CD4-positive, CD25-positive, alpha-beta regulatory T cell (primary cell): ENCODE data around the gene CPHXL. TPM values are rescaled to one million over a fixed set of nuclear protein-coding genes. Genes with fewer than 3 reads are reported as not detected.

Experiments
- ATAC-seq, 2 donors: fragments of 150-1000 bp; cut with Tn5 transposase; one replicate each; pipeline ENCODE4 v1.10.0; 2021; ENCODE audit warnings: low read depth in 2 of 2, moderate number of reproducible peaks in 2 of 2, moderate library complexity in 1 of 2
- DNase-seq, 3 donors: peaks; one replicate each; pipeline versions ENCODE4 v3.0.0 to v3.0.0-alpha.2; 2012 to 2022; ENCODE audit warnings: mixed read lengths in 1 of 3
- H3K27ac ChIP-seq: one replicate; pipeline ENCODE4 v1.7.0; 2013; ENCODE audit warnings: mild to moderate bottlenecking, low read length; ENCODE audit not compliant: insufficient read depth, poor library complexity, severe bottlenecking
- H3K27me3 ChIP-seq: one replicate; pipeline ENCODE4 v1.7.0; 2013; ENCODE audit warnings: low read length; ENCODE audit not compliant: control insufficient read depth, insufficient read depth
- H3K36me3 ChIP-seq: one replicate; pipeline ENCODE4 v1.7.0; 2013; ENCODE audit warnings: mild to moderate bottlenecking, low read length, moderate library complexity; ENCODE audit not compliant: control insufficient read depth, insufficient read depth
- H3K4me1 ChIP-seq: 2 replicates; pipeline ENCODE4 v1.7.0; 2013; ENCODE audit warnings: mild to moderate bottlenecking, low read length; ENCODE audit not compliant: insufficient read depth, control insufficient read depth, poor library complexity, severe bottlenecking
- H3K4me3 ChIP-seq: one replicate; pipeline ENCODE4 v1.7.0; 2013; ENCODE audit warnings: low read depth, mild to moderate bottlenecking, low read length, moderate library complexity
- H3K9me3 ChIP-seq, 2 experiments: 1 replicate in 1 of 2; 2 replicates in 1 of 2; pipeline ENCODE4 v1.7.0; 2013; ENCODE audit warnings: low read length in 2 of 2, mild to moderate bottlenecking in 1 of 2, moderate library complexity in 1 of 2; ENCODE audit not compliant: control insufficient read depth in 2 of 2
- H3K27ac Mint-ChIP-seq, 3 donors: one replicate each; pipeline ENCODE4 v1.8.0; 2020 to 2022; ENCODE audit warnings: mild to moderate bottlenecking in 3 of 3, mixed read lengths in 3 of 3, moderate library complexity in 2 of 3
- H3K27me3 Mint-ChIP-seq: one replicate; pipeline ENCODE4 v1.8.0; 2022; ENCODE audit warnings: mild to moderate bottlenecking, mixed read lengths
- H3K36me3 Mint-ChIP-seq: one replicate; pipeline ENCODE4 v1.8.0; 2020; ENCODE audit warnings: mixed read lengths
- H3K4me1 Mint-ChIP-seq, 4 donors: one replicate each; pipeline ENCODE4 v1.8.0; 2020 to 2022; ENCODE audit warnings: mixed read lengths in 4 of 4, mild to moderate bottlenecking in 1 of 4
- H3K4me3 Mint-ChIP-seq, 4 donors: one replicate each; pipeline ENCODE4 v1.8.0; 2020 to 2022; ENCODE audit warnings: mild to moderate bottlenecking in 4 of 4, mixed read lengths in 4 of 4, moderate library complexity in 3 of 4
- H3K9me3 Mint-ChIP-seq, 7 donors: one replicate each; pipeline ENCODE4 v1.8.0; 2020 to 2022; ENCODE audit warnings: mixed read lengths in 7 of 7, mild to moderate bottlenecking in 3 of 7, moderate library complexity in 2 of 7
- polyA plus RNA-seq, 4 donors: library from polyadenylated mRNA; unstranded; fragments of 300-500 nt; fragmentation: Illumina TruSeq; gene quantifications; one replicate each; pipeline ENCODE4 v1.2.3, GENCODE V29; 2021
- total RNA-seq: library from RNA; stranded (reverse); gene quantifications from one replicate; pipeline ENCODE4 v1.2.3, GENCODE V29; 2022

Gene CPHXL
- total RNA-seq = not detected
- not detected for polyA plus RNA-seq

- H3K27ac ChIP-seq = no peak within 1 kb of the TSS
- no peaks in the 10 kb centered on the region for H3K4me1 Mint-ChIP-seq
- no peaks in the 10 kb centered on the region for H3K9me3 ChIP-seq
- no peaks in the 10 kb centered on the region for H3K36me3 ChIP-seq
- ATAC-seq (no peak), DNase-seq (no peak)
- peaks cover 0 to 9% (median 0%) of the 10 kb centered on the region in 7 donors for H3K9me3 Mint-ChIP-seq
- peak within 1 kb of the TSS in 1 of 3 donors; percentile 9 for H3K27ac Mint-ChIP-seq
- no peak within 1 kb of the TSS for H3K4me3 ChIP-seq
- H3K4me1 ChIP-seq = no peaks in the 10 kb centered on the region
- H3K36me3 Mint-ChIP-seq = no peaks in the 10 kb centered on the region
- H3K27me3 ChIP-seq = no peaks in the 10 kb centered on the region
- H3K27me3 Mint-ChIP-seq = no peaks in the 10 kb centered on the region
- H3K4me3 Mint-ChIP-seq = no peak within 1 kb of the TSS
Observed at GRCh38 chr16:75726390-75726789, at the start of gene CPHXL. Gene CPHXL, minus strand, starts transcription at chr16:75726490. Its CDS starts 48 bp downstream, at chr16:75726442.

DNA sequence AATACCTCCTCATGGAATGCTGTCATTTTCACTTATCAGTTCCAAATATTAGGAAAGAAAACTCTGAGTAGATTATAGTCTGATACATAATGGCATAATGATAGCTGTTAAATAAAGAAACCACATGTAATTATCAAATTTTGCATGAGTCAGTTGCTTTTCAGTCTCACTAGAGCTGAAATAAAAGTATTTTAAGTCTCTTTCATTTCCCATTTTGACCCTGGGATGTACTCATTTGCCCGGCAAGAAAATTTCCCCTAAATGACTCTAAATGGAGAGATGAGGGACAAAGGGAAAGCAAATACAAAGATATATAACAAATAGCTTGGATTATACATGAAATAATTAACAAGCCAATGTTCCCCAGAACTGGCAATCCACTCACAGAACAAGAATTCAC is 47.9 kb upstream of the CPHXL start:
- Mint-ChIP-seq H3K36me3 (no peaks in the 10 kb centered on the region), H3K9me3 (no peaks in the 10 kb centered on the region), H3K4me3 (no peak overlapping the region), H3K4me1 (no peaks in the 10 kb centered on the region), H3K27ac (no peak overlapping the region), H3K27me3 (peaks cover 64% of the 10 kb centered on the region)
- H3K4me3 ChIP-seq = no peak overlapping the region
- no peak for DNase-seq
- ATAC-seq = no peak
- peaks cover 22% of the 10 kb centered on the region for H3K27me3 ChIP-seq
- peaks cover 0 to 6% of the 10 kb centered on the region in 2 experiments for H3K9me3 ChIP-seq
- H3K27ac ChIP-seq = no peak overlapping the region
- no peaks in the 10 kb centered on the region for H3K36me3 ChIP-seq
- no peaks in the 10 kb centered on the region for H3K4me1 ChIP-seq

GRCh38 chr16:75770051-75770450 is 43.8 kb upstream of the CPHXL start:
- H3K36me3 Mint-ChIP-seq = no peaks in the 10 kb centered on the region
- no peaks in the 10 kb centered on the region for H3K4me1 ChIP-seq
- peaks cover 0 to 6% of the 10 kb centered on the region in 2 experiments for H3K9me3 ChIP-seq
- H3K27me3 Mint-ChIP-seq = peaks cover 48% of the 10 kb centered on the region
- no peak overlapping the region for H3K4me3 Mint-ChIP-seq
- no peak overlapping the region for H3K27ac Mint-ChIP-seq
- no peak for DNase-seq
- ATAC-seq = no peak
- H3K27me3 ChIP-seq = peaks cover 18% of the 10 kb centered on the region
- H3K36me3 ChIP-seq = no peaks in the 10 kb centered on the region
- no peaks in the 10 kb centered on the region for H3K4me1 Mint-ChIP-seq
- no peak overlapping the region for H3K27ac ChIP-seq
- no peaks in the 10 kb centered on the region for H3K9me3 Mint-ChIP-seq
- H3K4me3 ChIP-seq = no peak overlapping the region

DNA sequence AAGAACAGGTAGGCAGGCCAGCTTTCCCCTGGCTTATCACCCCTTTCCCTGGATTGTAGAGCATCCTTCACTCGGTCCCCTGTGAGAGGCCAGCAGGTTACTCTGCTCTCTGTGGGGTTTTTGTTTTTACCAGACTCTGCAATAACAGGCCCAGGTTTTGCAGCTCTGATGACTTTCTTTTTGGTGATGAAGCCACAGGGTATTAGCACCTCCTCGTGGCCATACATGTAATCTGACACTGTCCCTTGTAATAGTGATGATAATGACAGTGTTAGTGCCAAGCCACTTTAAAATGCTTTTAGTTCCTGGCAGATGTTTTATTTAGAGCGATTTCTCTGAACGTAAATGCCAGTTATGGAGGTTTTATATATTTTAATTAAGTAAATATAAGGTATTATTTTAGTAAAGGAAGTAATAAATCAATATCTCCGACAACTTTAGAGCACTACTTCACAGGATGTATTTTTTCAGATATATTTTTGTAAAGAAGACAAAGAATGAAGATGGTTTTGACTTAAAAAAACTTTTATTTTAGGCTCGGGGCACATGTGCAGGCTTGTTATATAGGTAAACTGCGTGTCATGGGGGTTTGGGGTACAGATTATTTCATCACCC is 38.0 kb upstream of the CPHXL start:
- DNase-seq = peak; percentile 37 to 84 (median 73)

GRCh38 chr16:75763204-75763603 is 36.9 kb upstream of the CPHXL start:
- Mint-ChIP-seq H3K9me3 (no peaks in the 10 kb centered on the region), H3K4me3 (no peak overlapping the region), H3K27ac (no peak overlapping the region), H3K36me3 (no peaks in the 10 kb centered on the region), H3K4me1 (peaks cover 5 to 19% (median 17%) of the 10 kb centered on the region in 4 donors), H3K27me3 (peaks cover 6% of the 10 kb centered on the region)
- ATAC-seq (no peak), DNase-seq (no peak)
- no peak overlapping the region for H3K4me3 ChIP-seq
- H3K4me1 ChIP-seq = peaks cover 6% of the 10 kb centered on the region
- no peaks in the 10 kb centered on the region for H3K9me3 ChIP-seq
- H3K27me3 ChIP-seq = no peaks in the 10 kb centered on the region
- no peak overlapping the region for H3K27ac ChIP-seq
- H3K36me3 ChIP-seq = no peaks in the 10 kb centered on the region

More for the DNA sequence above, 38.0 kb upstream of the CPHXL start:
- Mint-ChIP-seq H3K4me3 (peak overlapping the region in 1 of 4 donors; percentile 12), H3K4me1 (peaks cover 5 to 19% (median 16%) of the 10 kb centered on the region in 4 donors), H3K27ac (peak overlapping the region in 2 of 3 donors; percentile 13 to 61), H3K27me3 (peaks cover 11% of the 10 kb centered on the region), H3K36me3 (no peaks in the 10 kb centered on the region), H3K9me3 (no peaks in the 10 kb centered on the region)
- H3K9me3 ChIP-seq = no peaks in the 10 kb centered on the region
- no peak overlapping the region for H3K4me3 ChIP-seq
- no peaks in the 10 kb centered on the region for H3K36me3 ChIP-seq
- no peaks in the 10 kb centered on the region for H3K27me3 ChIP-seq
- no peak overlapping the region for H3K27ac ChIP-seq
- peak; percentile 92 to 95 for ATAC-seq
- peaks cover 6% of the 10 kb centered on the region for H3K4me1 ChIP-seq

- no peaks in the 10 kb centered on the region for H3K36me3 ChIP-seq
- Mint-ChIP-seq H3K27ac (no peak overlapping the region), H3K4me3 (no peak overlapping the region), H3K27me3 (peaks cover 5% of the 10 kb centered on the region), H3K36me3 (no peaks in the 10 kb centered on the region), H3K9me3 (no peaks in the 10 kb centered on the region), H3K4me1 (peaks cover 5 to 20% (median 17%) of the 10 kb centered on the region in 4 donors)
- no peak for ATAC-seq
- H3K27me3 ChIP-seq = no peaks in the 10 kb centered on the region
- no peak overlapping the region for H3K4me3 ChIP-seq
- DNase-seq = no peak
- no peak overlapping the region for H3K27ac ChIP-seq
- peaks cover 6% of the 10 kb centered on the region for H3K4me1 ChIP-seq
- no peaks in the 10 kb centered on the region for H3K9me3 ChIP-seq
Observed at GRCh38 chr16:75762746-75763145, 36.5 kb upstream of the CPHXL start.

GRCh38 chr16:75761108-75761507 is 34.8 kb upstream of the CPHXL start:
- H3K27me3 ChIP-seq = no peaks in the 10 kb centered on the region
- no peaks in the 10 kb centered on the region for H3K9me3 ChIP-seq
- DNase-seq = peak in 2 of 3 donors; percentile 3 to 11
- H3K4me1 ChIP-seq = peaks cover 6% of the 10 kb centered on the region
- H3K27ac ChIP-seq = no peak overlapping the region
- Mint-ChIP-seq H3K27me3 (no peaks in the 10 kb centered on the region), H3K4me1 (peaks cover 5 to 20% (median 17%) of the 10 kb centered on the region in 4 donors), H3K9me3 (no peaks in the 10 kb centered on the region), H3K27ac (peak overlapping the region; percentile 39 to 88 (median 77)), H3K4me3 (peak overlapping the region; percentile 21 to 52 (median 46)), H3K36me3 (no peaks in the 10 kb centered on the region)
- ATAC-seq = no peak
- peak overlapping the region; percentile 74 for H3K4me3 ChIP-seq
- no peaks in the 10 kb centered on the region for H3K36me3 ChIP-seq

DNA sequence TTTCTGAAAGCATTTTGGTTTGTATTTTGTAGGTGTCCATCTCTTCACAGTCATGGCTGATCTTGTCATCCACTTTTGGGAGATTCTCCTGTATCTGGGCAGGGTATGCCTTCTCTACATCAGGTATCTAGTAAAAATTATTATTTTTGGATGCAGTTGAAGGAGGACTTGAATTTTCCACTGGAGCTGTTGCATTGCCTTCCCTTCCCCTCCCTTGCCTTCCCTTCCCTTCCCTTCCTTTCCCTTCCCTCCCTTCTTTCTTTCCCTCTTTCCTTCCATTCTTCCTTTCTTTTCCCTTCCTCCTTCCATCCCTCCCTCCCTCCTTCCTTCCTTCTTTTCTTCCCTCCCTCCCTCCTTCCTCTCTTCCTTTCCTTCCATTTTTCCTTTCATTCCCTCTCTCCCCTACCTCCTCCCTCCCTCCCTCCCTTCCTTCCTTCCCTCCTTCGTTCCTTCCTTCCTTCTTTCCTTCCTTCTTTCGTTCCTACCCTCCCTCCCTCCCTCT is 33.8 kb upstream of the CPHXL start:
- H3K9me3 Mint-ChIP-seq = no peaks in the 10 kb centered on the region
- no peak for DNase-seq
- no peak overlapping the region for H3K4me3 Mint-ChIP-seq
- H3K27ac Mint-ChIP-seq = no peak overlapping the region
- Histone ChIP-seq H3K36me3 (no peaks in the 10 kb centered on the region), H3K4me1 (peaks cover 6% of the 10 kb centered on the region), H3K4me3 (no peak overlapping the region), H3K27me3 (no peaks in the 10 kb centered on the region), H3K9me3 (no peaks in the 10 kb centered on the region), H3K27ac (no peak overlapping the region)
- no peak for ATAC-seq
- peaks cover 5 to 20% (median 17%) of the 10 kb centered on the region in 4 donors for H3K4me1 Mint-ChIP-seq
- H3K36me3 Mint-ChIP-seq = no peaks in the 10 kb centered on the region
- H3K27me3 Mint-ChIP-seq = no peaks in the 10 kb centered on the region
